ENCODE measurements around the gene ADCY3. TPM values are rescaled to one million over a fixed set of nuclear protein-coding genes. Genes with fewer than 3 reads are reported as not detected.

Gene ADCY3
- total and polyA plus RNA-seq, 10 of the 15 experiments (the other 5 are each of a cell fraction or from before 2014, with no cell fraction given), result 2.8 to 102 (median 50.4) TPM

DNA sequence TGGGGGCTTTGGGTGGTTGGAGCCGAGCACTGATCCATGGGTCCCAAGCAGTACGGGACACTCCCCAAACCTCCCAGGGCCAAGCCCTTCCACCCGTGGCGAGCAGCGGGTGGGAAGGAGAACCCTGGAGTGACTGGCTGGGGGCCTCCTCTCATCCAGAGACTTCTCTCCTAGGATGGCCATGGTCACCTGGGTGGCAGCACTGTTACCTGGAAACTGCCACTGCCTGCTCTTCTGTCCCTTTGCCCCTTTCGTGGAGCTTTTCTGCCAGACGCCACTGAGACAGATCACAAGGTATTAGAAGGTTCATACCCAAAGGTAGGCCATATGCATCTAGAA is 99.9 kb downstream of the ADCY3 start:
- POLR2A ChIA-PET, result no interaction called here
- FAIRE-seq (no peak), DNase-seq (ENCODE audit: low read depth, low spot score) (no peak), ATAC-seq (no peak)
- Histone ChIP-seq H3K9me3 (replicated peaks; ENCODE audit: control insufficient read depth, insufficient read depth, low read length) (no peaks in the 10 kb centered on the region), H3K27me3 (replicated peaks in 1 of 2; ENCODE audit: control insufficient read depth in 2 of 2, insufficient read depth in 2 of 2, low read length in 1 of 2) (no peaks in the 10 kb centered on the region), H3K4me2 (ENCODE audit: control insufficient read depth, insufficient read depth) (no peak overlapping the region), H2AFZ (ENCODE audit: control insufficient read depth, low read depth, low read length) (no peak overlapping the region), H3K9ac (ENCODE audit: control insufficient read depth, insufficient read depth, low read length) (no peak overlapping the region), H3K4me1 (ENCODE audit: control insufficient read depth, insufficient read depth, low read length) (no peaks in the 10 kb centered on the region), H3K4me3 (no peak overlapping the region), H3K79me2 (ENCODE audit: control insufficient read depth, insufficient read depth, low read length) (no peaks in the 10 kb centered on the region), H3K36me3 (ENCODE audit: control insufficient read depth in 2 of 2, insufficient read depth in 2 of 2, low read length in 1 of 2) (peaks cover 41 to 43% of the 10 kb centered on the region in 2 experiments), H3K27ac (ENCODE audit: control insufficient read depth, insufficient read depth) (no peak overlapping the region), H4K20me1 (ENCODE audit: control insufficient read depth, insufficient read depth) (no peaks in the 10 kb centered on the region)
- no TSS peak for BruUV-seq (replicated peaks)
- SMC1A ChIA-PET (ENCODE audit: uncharacterized antibody, unreplicated experiment), result interaction anchor here (1.1 kb wide), 1 partner anchor 11 kb away, joined by 3 read pairs; no protein-coding TSS in a partner anchor
- in situ Hi-C loops (cut with MboI), result no loop called here
- CTCF ChIA-PET, result interaction anchor here (1.5 to 2.7 kb wide), 2 partner anchors 8 to 411 kb away, joined by 5 to 17 read pairs; no protein-coding TSS in a partner anchor
- intact Hi-C loops (cut with micrococcal nuclease; ENCODE audit: unreplicated experiment), result loop anchor here (10.0 kb wide), 1 partner anchor 315 kb away; no protein-coding TSS in a partner anchor
- RAD21 ChIA-PET (ENCODE audit: unreplicated experiment), result interaction anchor here (0.6 kb wide), 1 partner anchor 295 kb away, joined by 3 read pairs; no protein-coding TSS in a partner anchor
- 83% methylated on average over 7 of the region's 7 CpGs for WGBS (ENCODE audit: insufficient coverage, insufficient replicate concordance, low lambda C conversion rate, missing lambda C conversion rate)
- TF ChIP-seq, protein P1, sequence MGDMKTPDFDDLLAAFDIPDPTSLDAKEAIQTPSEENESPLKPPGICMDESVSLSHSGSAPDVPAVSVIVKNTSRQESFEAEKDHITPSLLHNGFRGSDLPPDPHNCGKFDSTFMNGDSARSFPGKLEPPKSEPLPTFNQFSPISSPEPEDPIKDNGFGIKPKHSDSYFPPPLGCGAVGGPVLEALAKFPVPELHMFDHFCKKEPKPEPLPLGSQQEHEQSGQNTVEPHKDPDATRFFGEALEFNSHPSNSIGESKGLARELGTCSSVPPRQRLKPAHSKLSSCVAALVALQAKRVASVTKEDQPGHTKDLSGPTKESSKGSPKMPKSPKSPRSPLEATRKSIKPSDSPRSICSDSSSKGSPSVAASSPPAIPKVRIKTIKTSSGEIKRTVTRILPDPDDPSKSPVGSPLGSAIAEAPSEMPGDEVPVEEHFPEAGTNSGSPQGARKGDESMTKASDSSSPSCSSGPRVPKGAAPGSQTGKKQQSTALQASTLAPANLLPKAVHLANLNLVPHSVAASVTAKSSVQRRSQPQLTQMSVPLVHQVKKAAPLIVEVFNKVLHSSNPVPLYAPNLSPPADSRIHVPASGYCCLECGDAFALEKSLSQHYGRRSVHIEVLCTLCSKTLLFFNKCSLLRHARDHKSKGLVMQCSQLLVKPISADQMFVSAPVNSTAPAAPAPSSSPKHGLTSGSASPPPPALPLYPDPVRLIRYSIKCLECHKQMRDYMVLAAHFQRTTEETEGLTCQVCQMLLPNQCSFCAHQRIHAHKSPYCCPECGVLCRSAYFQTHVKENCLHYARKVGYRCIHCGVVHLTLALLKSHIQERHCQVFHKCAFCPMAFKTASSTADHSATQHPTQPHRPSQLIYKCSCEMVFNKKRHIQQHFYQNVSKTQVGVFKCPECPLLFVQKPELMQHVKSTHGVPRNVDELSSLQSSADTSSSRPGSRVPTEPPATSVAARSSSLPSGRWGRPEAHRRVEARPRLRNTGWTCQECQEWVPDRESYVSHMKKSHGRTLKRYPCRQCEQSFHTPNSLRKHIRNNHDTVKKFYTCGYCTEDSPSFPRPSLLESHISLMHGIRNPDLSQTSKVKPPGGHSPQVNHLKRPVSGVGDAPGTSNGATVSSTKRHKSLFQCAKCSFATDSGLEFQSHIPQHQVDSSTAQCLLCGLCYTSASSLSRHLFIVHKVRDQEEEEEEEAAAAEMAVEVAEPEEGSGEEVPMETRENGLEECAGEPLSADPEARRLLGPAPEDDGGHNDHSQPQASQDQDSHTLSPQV (IDR thresholded peaks at IDR 0.05), result no peak
- TF ChIP-seq CBX5 (IDR thresholded peaks at IDR 0.05; ENCODE audit: low read depth) (no peak), MEF2B (IDR thresholded peaks at IDR 0.05; ENCODE audit: partially characterized antibody, poor library complexity, severe bottlenecking) (no peak), IKZF1 (conservative IDR thresholded peaks at IDR 0.05) (no peak), MTA3 (IDR thresholded peaks at IDR 0.05; ENCODE audit: borderline replicate concordance, low read length) (no peak), SUPT20H (IDR thresholded peaks at IDR 0.05; ENCODE audit: borderline replicate concordance, control insufficient read depth, low read depth, low read length) (no peak), ETV6 (conservative IDR thresholded peaks at IDR 0.05 in 1 of 2, IDR thresholded peaks at IDR 0.05 in 1 of 2; ENCODE audit: borderline replicate concordance in 1 of 2, low read depth in 1 of 2) (no peak), POU2F2 (IDR thresholded peaks at IDR 0.05; ENCODE audit: borderline replicate concordance, low read depth, low read length) (no peak), RB1 (IDR thresholded peaks at IDR 0.05; ENCODE audit: borderline replicate concordance) (no peak), ATF7 (IDR thresholded peaks at IDR 0.05; ENCODE audit: low read depth) (no peak), SREBF1 (IDR thresholded peaks at IDR 0.05; ENCODE audit: low read length) (no peak), SMARCA5 (IDR thresholded peaks at IDR 0.05) (no peak), SREBF2 (IDR thresholded peaks at IDR 0.05; ENCODE audit: low read length) (no peak), SMAD5 (IDR thresholded peaks at IDR 0.05; ENCODE audit: low read depth) (no peak)
- TF ChIP-seq, protein P2, sequence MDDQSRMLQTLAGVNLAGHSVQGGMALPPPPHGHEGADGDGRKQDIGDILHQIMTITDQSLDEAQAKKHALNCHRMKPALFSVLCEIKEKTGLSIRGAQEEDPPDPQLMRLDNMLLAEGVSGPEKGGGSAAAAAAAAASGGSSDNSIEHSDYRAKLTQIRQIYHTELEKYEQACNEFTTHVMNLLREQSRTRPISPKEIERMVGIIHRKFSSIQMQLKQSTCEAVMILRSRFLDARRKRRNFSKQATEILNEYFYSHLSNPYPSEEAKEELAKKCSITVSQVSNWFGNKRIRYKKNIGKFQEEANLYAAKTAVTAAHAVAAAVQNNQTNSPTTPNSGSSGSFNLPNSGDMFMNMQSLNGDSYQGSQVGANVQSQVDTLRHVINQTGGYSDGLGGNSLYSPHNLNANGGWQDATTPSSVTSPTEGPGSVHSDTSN (IDR thresholded peaks at IDR 0.05; ENCODE audit: insufficient replicate concordance, low read depth, low read length), result no peak
- TF ChIP-seq, protein P3, sequence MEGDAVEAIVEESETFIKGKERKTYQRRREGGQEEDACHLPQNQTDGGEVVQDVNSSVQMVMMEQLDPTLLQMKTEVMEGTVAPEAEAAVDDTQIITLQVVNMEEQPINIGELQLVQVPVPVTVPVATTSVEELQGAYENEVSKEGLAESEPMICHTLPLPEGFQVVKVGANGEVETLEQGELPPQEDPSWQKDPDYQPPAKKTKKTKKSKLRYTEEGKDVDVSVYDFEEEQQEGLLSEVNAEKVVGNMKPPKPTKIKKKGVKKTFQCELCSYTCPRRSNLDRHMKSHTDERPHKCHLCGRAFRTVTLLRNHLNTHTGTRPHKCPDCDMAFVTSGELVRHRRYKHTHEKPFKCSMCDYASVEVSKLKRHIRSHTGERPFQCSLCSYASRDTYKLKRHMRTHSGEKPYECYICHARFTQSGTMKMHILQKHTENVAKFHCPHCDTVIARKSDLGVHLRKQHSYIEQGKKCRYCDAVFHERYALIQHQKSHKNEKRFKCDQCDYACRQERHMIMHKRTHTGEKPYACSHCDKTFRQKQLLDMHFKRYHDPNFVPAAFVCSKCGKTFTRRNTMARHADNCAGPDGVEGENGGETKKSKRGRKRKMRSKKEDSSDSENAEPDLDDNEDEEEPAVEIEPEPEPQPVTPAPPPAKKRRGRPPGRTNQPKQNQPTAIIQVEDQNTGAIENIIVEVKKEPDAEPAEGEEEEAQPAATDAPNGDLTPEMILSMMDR (IDR thresholded peaks at IDR 0.05 in 2 of 3, conservative IDR thresholded peaks at IDR 0.05 in 1 of 3; ENCODE audit: control insufficient read depth in 2 of 3, extremely low read depth in 1 of 3, insufficient read depth in 1 of 3, low read depth in 3 of 3, low read length in 3 of 3), result no peak
- TF ChIP-seq, protein P4, sequence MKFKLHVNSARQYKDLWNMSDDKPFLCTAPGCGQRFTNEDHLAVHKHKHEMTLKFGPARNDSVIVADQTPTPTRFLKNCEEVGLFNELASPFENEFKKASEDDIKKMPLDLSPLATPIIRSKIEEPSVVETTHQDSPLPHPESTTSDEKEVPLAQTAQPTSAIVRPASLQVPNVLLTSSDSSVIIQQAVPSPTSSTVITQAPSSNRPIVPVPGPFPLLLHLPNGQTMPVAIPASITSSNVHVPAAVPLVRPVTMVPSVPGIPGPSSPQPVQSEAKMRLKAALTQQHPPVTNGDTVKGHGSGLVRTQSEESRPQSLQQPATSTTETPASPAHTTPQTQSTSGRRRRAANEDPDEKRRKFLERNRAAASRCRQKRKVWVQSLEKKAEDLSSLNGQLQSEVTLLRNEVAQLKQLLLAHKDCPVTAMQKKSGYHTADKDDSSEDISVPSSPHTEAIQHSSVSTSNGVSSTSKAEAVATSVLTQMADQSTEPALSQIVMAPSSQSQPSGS (IDR thresholded peaks at IDR 0.05; ENCODE audit: low read length), result no peak
